HG03159 (cell line): ENCODE measurements around the gene KCNIP1.

ENCODE experiments used
- ATAC-seq: cut with Tn5 transposase; IDR thresholded peaks from one replicate; pipeline ENCODE4 v1.9.1; 2021; ENCODE audit warnings: mild to moderate bottlenecking, moderate library complexity; ENCODE audit not compliant: unreplicated experiment

KCNIP1 gene

DNA sequence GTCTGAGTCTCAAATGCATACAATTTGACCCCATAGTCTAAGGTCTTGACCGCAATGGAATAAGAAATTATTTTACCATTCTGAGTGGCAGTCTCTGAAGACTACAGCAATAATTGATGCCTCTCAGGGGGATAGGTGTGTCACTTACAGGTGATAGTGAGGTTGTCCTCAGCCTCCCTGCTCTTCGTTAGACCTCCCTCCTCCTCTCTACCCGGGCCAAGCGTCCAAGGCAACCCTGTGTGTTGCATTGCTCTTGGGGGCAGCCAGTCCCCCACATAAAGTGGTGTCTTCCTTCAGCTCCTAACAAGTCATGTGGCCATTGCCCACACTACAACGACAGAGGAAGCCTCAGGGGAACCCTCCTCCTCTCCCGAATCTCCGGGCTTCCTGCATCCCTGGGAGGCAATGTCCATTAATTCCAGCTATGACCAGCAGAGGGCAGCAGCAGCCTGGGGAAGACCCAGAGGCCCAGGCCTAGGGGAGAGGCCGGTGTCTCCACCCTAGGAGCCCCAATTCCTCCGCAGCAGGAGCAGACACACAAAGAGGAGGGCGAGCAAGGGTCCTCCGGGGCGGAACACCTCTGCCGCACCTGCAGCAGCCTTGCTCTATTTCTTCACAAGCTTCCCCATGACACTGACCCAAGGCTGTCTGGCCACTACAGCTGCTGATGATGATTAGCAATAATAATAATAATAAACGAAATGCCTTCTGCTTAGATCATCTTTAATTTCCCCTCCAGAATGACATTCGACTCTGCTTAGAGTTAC lies 134.8 kb downstream of the KCNIP1 start:
- peak; percentile 77 for ATAC-seq

GRCh38 chr5:170639221-170639925 lies 135.6 kb downstream of the KCNIP1 start:
- no peak for ATAC-seq

DNA sequence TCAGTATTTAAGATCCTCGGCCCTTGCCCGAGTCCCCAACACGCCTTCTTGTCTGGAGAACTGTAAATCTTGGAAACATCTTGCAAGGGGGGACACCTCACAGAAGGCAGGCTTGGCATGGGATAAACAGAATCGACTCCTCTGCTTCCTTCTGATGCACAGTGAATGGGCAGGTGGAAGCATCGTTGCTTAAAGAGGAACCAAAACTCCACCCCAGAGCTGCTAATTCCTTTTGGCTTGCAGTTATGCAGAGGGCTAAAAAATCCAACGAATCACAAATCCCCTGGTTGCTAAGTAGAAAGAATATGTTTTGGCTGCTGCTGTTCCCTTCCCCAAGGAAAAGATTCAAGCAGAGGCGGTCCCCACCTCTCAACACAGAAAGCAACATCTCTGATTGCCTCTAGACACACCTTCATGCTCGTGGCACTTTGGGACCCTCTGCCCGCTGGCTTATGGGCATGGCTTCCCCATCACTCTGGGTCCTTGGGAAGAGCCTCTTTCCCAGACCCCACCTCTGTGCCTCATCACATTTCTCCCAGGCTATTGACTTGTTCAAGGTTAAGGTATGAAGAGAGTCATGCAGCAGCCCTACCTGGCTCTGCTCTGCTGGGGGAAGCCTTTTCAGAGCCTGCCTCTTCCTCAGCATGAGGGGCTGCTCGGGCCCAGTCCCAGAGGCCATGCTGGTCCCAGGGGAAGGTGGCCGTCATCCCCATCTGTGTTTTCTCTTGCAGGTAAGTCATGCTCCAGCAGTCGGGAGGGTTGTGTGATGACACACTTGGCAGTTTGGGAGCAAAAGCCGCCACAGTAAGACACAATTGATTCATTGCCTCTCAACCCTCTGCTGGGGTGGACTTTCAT lies 137.1 kb downstream of the KCNIP1 start:
- ATAC-seq: no peak

DNA sequence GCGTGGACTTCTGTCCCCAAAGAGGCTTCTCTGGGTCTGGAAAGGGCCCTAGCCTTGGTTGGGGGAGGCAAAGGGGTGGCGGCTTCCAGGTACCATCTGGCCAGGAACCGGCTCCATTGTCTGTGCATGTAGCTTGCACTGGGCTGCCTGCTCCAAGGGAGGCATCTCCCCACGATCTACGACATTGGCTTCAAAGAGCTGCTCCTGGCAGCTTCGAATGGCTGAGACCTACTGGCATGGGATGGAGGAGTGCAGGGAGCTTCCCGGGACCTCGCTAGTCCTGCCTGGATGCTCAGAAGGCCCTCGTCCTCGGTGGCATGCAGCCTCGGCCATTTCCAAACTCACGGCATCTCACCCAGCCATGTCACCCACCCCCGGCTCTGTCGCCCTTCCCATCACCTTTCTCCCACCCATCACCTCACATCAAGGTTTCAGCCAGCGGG lies 137.8 kb downstream of the KCNIP1 start:
- no peak for ATAC-seq

GRCh38 chr5:170642066-170642735 lies 138.4 kb downstream of the KCNIP1 start:
- no peak for ATAC-seq

GRCh38 chr5:170642776-170643436 lies 139.1 kb downstream of the KCNIP1 start:
- ATAC-seq: no peak

DNA sequence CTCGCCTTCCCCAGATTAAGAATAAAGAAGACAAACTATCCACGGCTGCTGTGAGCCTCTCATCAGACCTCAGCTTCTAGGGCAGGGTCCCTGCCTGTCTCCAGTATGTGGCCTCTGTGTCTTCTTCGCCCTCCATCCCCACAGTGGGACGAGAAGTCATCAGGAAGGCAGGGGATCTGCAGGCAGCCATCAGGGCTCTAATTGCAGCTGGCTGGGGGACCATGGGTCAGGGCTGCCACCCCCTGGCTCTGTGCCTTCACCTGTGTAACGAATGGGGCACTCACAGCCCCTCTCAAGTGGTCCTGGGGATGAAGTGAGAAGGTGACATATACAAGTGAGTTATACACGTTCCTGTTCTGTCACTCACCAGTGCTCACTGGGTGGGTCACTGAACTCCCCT lies 139.8 kb downstream of the KCNIP1 start:
- no peak for ATAC-seq

- ATAC-seq: no peak
Observed at GRCh38 chr5:170644501-170644900, 140.7 kb downstream of the KCNIP1 start.

- ATAC-seq: no peak
Observed at GRCh38 chr5:170648541-170648940, 144.7 kb downstream of the KCNIP1 start.

DNA sequence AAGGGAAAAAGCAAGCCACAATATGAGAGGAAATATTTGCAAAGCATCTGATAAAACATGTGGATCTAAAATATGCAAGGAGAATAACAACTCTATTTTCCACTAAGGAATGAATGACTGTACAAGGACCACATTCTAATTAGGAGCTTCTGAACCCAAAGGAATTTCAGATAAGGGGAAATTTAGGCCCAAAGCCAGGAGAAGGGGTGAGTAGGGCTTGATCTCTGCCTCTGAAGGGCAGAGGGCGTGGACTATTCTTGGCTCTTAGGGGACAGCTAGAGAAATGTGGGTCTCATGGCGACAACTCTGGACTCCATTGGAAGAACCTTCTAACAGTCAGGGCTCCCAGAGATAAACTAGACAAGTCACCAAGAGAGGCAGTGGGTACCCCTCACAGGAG lies 147.0 kb downstream of the KCNIP1 start:
- ATAC-seq: no peak

DNA sequence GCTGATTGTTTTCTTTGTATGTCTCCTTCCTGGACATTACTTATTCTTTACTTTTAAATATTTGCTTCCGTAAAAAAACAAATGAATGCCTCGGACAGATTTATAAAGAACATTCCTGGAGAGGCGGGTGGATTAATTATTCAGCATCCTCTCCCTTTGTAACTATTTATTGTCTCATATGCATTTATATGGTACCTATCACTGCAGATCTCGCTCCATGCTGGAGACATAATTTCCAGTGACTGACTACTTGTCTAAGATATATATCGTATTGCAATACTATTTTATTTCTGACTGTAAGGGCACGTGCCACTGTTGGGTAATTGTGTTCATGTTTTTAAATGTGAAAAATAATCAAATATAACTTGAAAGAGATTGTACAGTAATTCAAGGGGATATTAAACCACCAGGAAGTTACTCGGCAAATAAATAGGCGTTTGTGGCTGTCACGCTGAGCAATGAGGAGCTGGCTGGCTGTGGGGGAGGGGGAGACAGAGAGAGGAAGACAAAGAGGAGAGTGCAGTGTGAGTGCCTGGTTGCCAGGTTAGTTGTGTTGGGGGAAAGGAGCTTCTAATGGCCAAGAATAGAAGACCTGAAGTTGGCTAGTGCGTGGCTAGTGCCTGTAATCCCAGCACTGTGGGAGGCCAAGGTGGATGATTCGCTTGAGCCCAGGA lies 147.9 kb downstream of the KCNIP1 start:
- no peak for ATAC-seq

- ATAC-seq: no peak
Observed at GRCh38 chr5:170655476-170655875, 151.7 kb downstream of the KCNIP1 start.

GRCh38 chr5:170655920-170656319 lies 152.1 kb downstream of the KCNIP1 start:
- ATAC-seq: no peak

- no peak for ATAC-seq
Observed at GRCh38 chr5:170656346-170656745, 152.5 kb downstream of the KCNIP1 start.

DNA sequence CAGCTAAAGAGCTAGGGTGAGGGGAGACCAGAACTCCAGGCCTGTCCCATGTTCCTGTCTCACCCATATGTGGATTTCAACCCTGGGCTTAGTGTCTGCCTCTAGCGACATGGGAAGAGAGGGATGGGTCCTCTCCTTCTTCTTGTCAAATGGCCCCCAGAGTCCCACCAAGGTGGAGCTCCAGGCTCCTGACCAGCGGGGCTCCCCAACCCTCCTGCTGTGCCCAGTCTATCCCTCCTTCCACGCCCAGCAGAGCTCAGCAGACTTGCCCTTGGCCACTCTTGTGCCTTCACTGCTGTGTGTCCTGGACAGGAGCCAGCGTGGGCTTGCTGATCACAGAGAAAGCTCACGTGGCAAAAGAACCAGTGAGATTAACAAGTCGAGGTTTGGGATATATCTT lies 156.7 kb downstream of the KCNIP1 start:
- no peak for ATAC-seq

- no peak for ATAC-seq
Observed at GRCh38 chr5:170662966-170663365, 159.1 kb downstream of the KCNIP1 start.

DNA sequence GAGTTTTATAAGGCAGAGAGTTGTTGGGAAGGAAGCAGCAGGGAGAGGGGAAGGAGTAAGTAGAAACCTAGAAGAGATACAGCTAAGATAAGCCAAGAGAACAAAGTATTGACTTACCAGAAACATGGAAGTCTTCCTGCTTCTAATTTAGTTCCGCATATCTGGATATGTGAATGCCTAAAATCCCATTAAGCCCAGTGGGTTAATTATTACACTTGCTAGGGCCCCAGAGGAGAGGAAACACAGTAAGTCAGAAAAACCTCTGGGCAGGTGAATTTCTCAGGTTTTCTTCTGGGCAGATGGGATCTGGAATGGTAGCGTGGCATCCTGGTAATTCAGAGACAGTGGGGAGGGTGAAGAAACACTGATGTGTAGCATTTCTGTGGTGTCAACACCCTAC lies 175.0 kb downstream of the KCNIP1 start:
- no peak for ATAC-seq

DNA sequence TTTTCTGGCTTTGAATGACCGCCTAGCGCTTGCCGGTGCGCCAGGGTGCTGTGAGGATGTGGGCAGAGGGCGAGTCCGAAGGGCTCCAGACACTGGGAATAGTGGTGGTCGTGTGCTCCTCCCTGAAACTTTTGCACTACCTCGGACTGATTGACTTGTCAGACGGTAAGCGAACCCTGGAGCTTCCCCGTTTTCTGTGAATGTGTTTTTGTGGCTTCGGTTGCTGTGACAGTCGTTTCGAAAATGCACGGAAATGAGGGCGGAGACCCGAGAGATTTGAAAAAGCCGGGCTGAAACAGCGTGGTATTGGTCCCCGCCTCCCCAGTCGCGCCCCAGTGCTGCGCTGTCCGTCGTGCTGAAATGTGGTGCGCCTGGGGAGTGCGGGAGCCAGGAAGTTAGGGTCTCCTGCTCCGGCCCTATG lies 177.2 kb downstream of the KCNIP1 start:
- ATAC-seq: peak; percentile 94

GRCh38 chr5:170691657-170692056 lies 187.8 kb downstream of the KCNIP1 start:
- ATAC-seq: no peak

GRCh38 chr5:170693701-170694100 lies 189.9 kb downstream of the KCNIP1 start:
- no peak for ATAC-seq
